Measurements from ENCODE around the gene LTBP3. TPM values are rescaled to one million over a fixed set of nuclear protein-coding genes. Genes with fewer than 3 reads are reported as not detected.

Gene LTBP3
- total and polyA plus RNA-seq, 2 donors (not counting 3 experiments of a cell fraction or from before 2014, with no cell fraction given), result 120 to 209 TPM

DNA sequence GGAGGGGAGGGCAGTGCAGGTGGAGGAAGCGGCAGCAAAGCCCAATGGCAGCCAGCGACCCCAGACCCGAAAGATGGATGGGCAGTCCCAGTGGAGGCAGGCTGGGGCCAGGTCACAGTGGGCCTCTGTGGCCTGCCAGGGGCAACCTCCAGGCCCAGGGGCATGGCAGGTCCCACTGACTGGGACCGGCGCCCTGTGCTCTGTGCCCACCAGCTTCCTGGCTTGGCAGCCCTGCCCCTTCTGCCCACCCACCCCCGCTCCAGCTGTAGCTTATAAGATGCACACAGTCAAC is 41.7 kb upstream of the LTBP3 start:
- ChIA-PET POLR2A (no interaction called here), CTCF (interaction anchor here (1.4 kb wide), 1 partner anchor 8 kb away, joined by 5 read pairs; no protein-coding TSS in a partner anchor)
- Histone ChIP-seq H3K4me1 (ENCODE audit: control insufficient read depth, extremely low read depth, insufficient read depth, low read length) (no peaks in the 10 kb centered on the region), H3K4me2 (ENCODE audit: insufficient read depth, low read length) (no peak overlapping the region), H3K9me3 (replicated peaks; ENCODE audit: control insufficient read depth, insufficient read depth, low read length) (no peaks in the 10 kb centered on the region), H3K79me2 (ENCODE audit: control insufficient read depth, insufficient read depth, low read length) (no peaks in the 10 kb centered on the region), H3K27me3 (ENCODE audit: control insufficient read depth in 2 of 2, insufficient read depth in 2 of 2, low read length in 2 of 2) (no peaks in the 10 kb centered on the region), H2AFZ (ENCODE audit: low read depth, low read length) (no peak overlapping the region), H3K4me3 (replicated peaks in 1 of 3; ENCODE audit: insufficient read depth in 1 of 3, low read depth in 1 of 3, low read length in 3 of 3) (no peak overlapping the region), H3K27ac (ENCODE audit: insufficient read depth, low read depth, low read length) (no peak overlapping the region), H4K20me1 (replicated peaks; ENCODE audit: control insufficient read depth, extremely low read depth, insufficient read depth, low read length) (no peaks in the 10 kb centered on the region), H3K36me3 (ENCODE audit: control insufficient read depth in 2 of 2, extremely low read depth in 1 of 2, insufficient read depth in 2 of 2, low read length in 2 of 2) (peaks cover 11 to 53% of the 10 kb centered on the region in 2 experiments), H3K9ac (replicated peaks; ENCODE audit: extremely low read depth, insufficient read depth, low read length) (no peak overlapping the region), H3K9me1 (replicated peaks; ENCODE audit: control insufficient read depth, extremely low read depth, insufficient read depth, low read length) (no peaks in the 10 kb centered on the region)
- no TSS peak for BruUV-seq (replicated peaks)
- TF ChIP-seq POLR2A (IDR thresholded peaks at IDR 0.05; ENCODE audit: low read depth, low read length) (no peak), JUN (IDR thresholded peaks at IDR 0.05; ENCODE audit: borderline replicate concordance, insufficient read depth, insufficient read length, low read depth) (no peak), FOS (IDR thresholded peaks at IDR 0.05; ENCODE audit: borderline replicate concordance, insufficient read depth, low read length) (no peak), POLR2AphosphoS5 (IDR thresholded peaks at IDR 0.05; ENCODE audit: insufficient read depth, low read depth, low read length) (no peak), EZH2 (IDR thresholded peaks at IDR 0.05; ENCODE audit: borderline replicate concordance, low read depth, low read length, severe bottlenecking) (no peak), MYC (IDR thresholded peaks at IDR 0.05; ENCODE audit: low read depth, low read length) (no peak), GATA2 (IDR thresholded peaks at IDR 0.05; ENCODE audit: insufficient read depth, insufficient read length, low read depth, low read length) (no peak)
- TF ChIP-seq, protein P1, sequence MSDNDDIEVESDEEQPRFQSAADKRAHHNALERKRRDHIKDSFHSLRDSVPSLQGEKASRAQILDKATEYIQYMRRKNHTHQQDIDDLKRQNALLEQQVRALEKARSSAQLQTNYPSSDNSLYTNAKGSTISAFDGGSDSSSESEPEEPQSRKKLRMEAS (IDR thresholded peaks at IDR 0.05; ENCODE audit: insufficient read depth, insufficient read length), result no peak
- TF ChIP-seq, protein P2, sequence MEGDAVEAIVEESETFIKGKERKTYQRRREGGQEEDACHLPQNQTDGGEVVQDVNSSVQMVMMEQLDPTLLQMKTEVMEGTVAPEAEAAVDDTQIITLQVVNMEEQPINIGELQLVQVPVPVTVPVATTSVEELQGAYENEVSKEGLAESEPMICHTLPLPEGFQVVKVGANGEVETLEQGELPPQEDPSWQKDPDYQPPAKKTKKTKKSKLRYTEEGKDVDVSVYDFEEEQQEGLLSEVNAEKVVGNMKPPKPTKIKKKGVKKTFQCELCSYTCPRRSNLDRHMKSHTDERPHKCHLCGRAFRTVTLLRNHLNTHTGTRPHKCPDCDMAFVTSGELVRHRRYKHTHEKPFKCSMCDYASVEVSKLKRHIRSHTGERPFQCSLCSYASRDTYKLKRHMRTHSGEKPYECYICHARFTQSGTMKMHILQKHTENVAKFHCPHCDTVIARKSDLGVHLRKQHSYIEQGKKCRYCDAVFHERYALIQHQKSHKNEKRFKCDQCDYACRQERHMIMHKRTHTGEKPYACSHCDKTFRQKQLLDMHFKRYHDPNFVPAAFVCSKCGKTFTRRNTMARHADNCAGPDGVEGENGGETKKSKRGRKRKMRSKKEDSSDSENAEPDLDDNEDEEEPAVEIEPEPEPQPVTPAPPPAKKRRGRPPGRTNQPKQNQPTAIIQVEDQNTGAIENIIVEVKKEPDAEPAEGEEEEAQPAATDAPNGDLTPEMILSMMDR (IDR thresholded peaks at IDR 0.05; ENCODE audit: extremely low read depth in 1 of 2, insufficient read depth in 1 of 2, low read depth in 1 of 2, low read length in 2 of 2), result no peak
- dilution Hi-C loops (cut with MboI; ENCODE audit: extremely low pct_ligation_motif_present, low sequenced_read_pairs) (no loop called here), intact Hi-C loops (cut with micrococcal nuclease) (loop anchor here (1.0 kb wide), 1 partner anchor 11 kb away; no protein-coding TSS in a partner anchor)
- FAIRE-seq (no peak), DNase-seq (ENCODE audit: low read depth, low spot score) (no peak)

All from endothelial cell of umbilical vein (primary cell).